ENCODE measurements around the gene YES1.

The YES1 gene

GRCh38 chr18:678482-679182 is 133.4 kb downstream of the YES1 start:
- peaks cover 18% of the 10 kb centered on the region for H3K4me1 Mint-ChIP-seq (ENCODE audit: low read depth)
- H3K4me3 Mint-ChIP-seq = no peak overlapping the region
- H3K36me3 Mint-ChIP-seq (ENCODE audit: low read depth) = peaks cover 69% of the 10 kb centered on the region
- no peaks in the 10 kb centered on the region for H3K9me3 Mint-ChIP-seq
- no peaks in the 10 kb centered on the region for H3K27me3 Mint-ChIP-seq
- no peak overlapping the region for H3K27ac Mint-ChIP-seq

DNA sequence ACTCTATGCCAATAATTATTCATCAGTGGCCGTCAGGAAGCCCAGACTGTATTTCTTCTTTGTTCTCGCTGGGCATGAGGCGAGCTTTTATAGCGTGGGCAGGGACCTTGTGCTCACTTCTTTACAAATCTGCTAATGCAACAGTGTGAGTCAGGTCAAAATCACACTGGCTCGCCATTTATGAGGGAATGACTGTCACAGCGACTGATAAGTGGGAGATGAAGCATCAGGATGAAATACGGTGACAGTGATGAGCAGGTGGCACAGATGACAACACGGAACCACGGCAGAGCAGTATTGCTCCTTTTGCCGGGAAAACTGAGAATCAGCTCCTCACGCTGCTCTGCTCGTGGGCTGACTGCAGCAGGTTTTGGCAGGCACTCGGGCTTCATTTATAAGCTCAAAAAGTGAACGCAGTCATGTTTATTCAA is 134.1 kb downstream of the YES1 start:
- peaks cover 65% of the 10 kb centered on the region for H3K36me3 Mint-ChIP-seq (ENCODE audit: low read depth)
- H3K4me3 Mint-ChIP-seq = no peak overlapping the region
- peaks cover 14% of the 10 kb centered on the region for H3K4me1 Mint-ChIP-seq (ENCODE audit: low read depth)
- no peak overlapping the region for H3K27ac Mint-ChIP-seq
- no peaks in the 10 kb centered on the region for H3K9me3 Mint-ChIP-seq
- no peaks in the 10 kb centered on the region for H3K27me3 Mint-ChIP-seq

DNA sequence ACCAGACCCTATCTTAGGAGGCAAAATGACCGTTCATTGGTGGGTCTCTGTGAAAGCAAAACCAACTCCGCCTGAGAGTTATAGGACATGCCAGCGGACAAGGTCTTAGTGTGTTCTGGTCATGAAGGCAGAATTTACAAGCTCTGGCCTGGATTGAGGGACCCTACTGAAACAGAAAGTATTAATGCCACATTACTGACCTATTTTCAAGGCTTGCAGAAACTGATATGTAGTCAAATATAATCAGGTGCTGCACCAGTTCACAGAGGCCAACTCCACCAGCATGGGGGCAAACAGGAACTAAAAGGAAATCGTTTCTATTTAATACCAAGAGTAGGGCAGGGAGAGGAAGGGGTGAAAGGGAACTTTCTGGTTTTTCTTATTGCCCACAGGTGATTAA is 134.9 kb downstream of the YES1 start:
- peak overlapping the region; percentile 55 for H3K27ac Mint-ChIP-seq
- no peaks in the 10 kb centered on the region for H3K9me3 Mint-ChIP-seq
- no peaks in the 10 kb centered on the region for H3K27me3 Mint-ChIP-seq
- peaks cover 68% of the 10 kb centered on the region for H3K36me3 Mint-ChIP-seq (ENCODE audit: low read depth)
- no peak overlapping the region for H3K4me3 Mint-ChIP-seq
- H3K4me1 Mint-ChIP-seq (ENCODE audit: low read depth) = peaks cover 7% of the 10 kb centered on the region

GRCh38 chr18:676736-677135 is 135.3 kb downstream of the YES1 start:
- Mint-ChIP-seq H3K36me3 (ENCODE audit: low read depth) (peaks cover 66% of the 10 kb centered on the region), H3K27ac (no peak overlapping the region), H3K27me3 (no peaks in the 10 kb centered on the region), H3K4me1 (ENCODE audit: low read depth) (peaks cover 3% of the 10 kb centered on the region), H3K4me3 (no peak overlapping the region), H3K9me3 (no peaks in the 10 kb centered on the region)

DNA sequence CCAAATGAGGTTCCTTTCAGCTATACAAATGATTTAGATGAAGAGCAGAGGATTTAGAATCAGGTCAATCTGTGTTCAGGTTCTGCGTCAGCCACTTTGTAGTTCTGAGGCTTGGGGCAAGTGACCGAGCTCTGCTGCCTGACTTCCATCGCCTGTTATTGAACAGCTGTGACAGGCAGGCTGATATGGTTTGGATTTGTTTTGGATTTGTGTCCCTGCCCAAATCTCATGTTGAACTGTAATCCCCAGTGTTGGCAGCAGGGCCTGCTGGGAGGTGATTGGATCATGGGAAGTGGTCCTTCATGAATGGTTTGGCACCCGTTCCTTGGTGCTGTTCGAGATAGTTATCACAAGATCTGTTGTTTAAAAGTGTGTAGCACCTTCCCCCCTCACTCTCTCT is 136.0 kb downstream of the YES1 start:
- Mint-ChIP-seq H3K4me3 (no peak overlapping the region), H3K4me1 (ENCODE audit: low read depth) (no peaks in the 10 kb centered on the region), H3K9me3 (no peaks in the 10 kb centered on the region), H3K36me3 (ENCODE audit: low read depth) (peaks cover 66% of the 10 kb centered on the region), H3K27ac (peak overlapping the region; percentile 79), H3K27me3 (no peaks in the 10 kb centered on the region)

DNA sequence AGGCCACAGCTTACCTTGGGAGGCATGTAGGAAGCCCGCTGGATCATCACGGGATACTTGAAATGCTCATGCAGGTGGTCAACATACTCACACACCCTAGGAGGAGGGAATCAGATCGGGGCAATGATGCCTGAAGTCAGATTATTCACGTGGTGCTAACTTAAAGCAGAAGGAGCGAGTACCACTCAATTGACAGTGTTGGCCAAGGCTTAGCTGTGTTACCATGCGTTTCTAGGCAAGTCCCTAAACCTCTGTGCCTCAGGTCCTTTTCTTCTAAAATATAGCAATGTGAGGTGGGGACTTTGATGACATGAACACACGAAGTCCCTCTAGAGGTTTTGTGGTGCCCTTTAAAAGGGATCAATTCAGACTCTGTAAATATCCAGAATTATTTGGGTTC is 136.7 kb downstream of the YES1 start:
- peaks cover 70% of the 10 kb centered on the region for H3K36me3 Mint-ChIP-seq (ENCODE audit: low read depth)
- H3K27me3 Mint-ChIP-seq = no peaks in the 10 kb centered on the region
- no peaks in the 10 kb centered on the region for H3K4me1 Mint-ChIP-seq (ENCODE audit: low read depth)
- no peaks in the 10 kb centered on the region for H3K9me3 Mint-ChIP-seq
- no peak overlapping the region for H3K4me3 Mint-ChIP-seq
- no peak overlapping the region for H3K27ac Mint-ChIP-seq

DNA sequence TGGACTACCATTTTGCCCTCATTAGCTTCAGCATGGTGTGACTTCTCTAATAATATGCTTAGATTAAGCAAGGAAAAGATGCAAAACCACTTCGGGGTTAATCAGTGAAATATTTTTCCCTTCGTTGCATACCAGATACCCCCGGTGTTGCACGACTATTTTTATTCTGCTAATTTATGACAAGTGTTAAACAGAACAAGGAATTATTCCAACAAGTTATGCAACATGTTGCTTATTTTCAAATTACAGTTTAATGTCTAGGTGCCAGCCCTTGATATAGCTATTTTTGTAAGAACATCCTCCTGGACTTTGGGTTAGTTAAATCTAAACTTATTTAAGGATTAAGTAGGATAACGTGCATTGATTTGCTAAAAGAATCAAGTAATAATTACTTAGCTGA is 138.3 kb downstream of the YES1 start:
- Mint-ChIP-seq H3K9me3 (no peaks in the 10 kb centered on the region), H3K4me1 (ENCODE audit: low read depth) (no peaks in the 10 kb centered on the region)

GRCh38 chr18:673317-673716 is 138.7 kb downstream of the YES1 start:
- Mint-ChIP-seq H3K4me3 (no peak overlapping the region), H3K9me3 (no peaks in the 10 kb centered on the region), H3K36me3 (ENCODE audit: low read depth) (peaks cover 74% of the 10 kb centered on the region), H3K27me3 (no peaks in the 10 kb centered on the region), H3K4me1 (ENCODE audit: low read depth) (no peaks in the 10 kb centered on the region), H3K27ac (no peak overlapping the region)

More for the DNA sequence above, 138.3 kb downstream of the YES1 start:
- Mint-ChIP-seq H3K27ac (no peak overlapping the region), H3K36me3 (ENCODE audit: low read depth) (peaks cover 74% of the 10 kb centered on the region), H3K27me3 (no peaks in the 10 kb centered on the region), H3K4me3 (no peak overlapping the region)
